GM12891 (cell line): Measurements from ENCODE around the gene METRN.
"Not testable (repeated sequence)": the region's sequence is repeated elsewhere in the genome, so short reads cannot be mapped to it uniquely, and the experiment has no call there.

Source experiments
- DNase-seq: peaks from one replicate; pipeline ENCODE4 v3.0.0; 2011; ENCODE audit warnings: low spot score; ENCODE audit not compliant: insufficient read length
- FAIRE-seq: peaks from 2 replicates; lab custom pipeline; 2011; peaks lifted over from hg19 to GRCh38; lab: Jason Lieb, UNC
- PAX5 ChIP-seq: IDR thresholded peaks from 2 replicates; pipeline ENCODE4 v1.6.1; 2011; ENCODE audit warnings: low read length, moderate library complexity, mild to moderate bottlenecking; ENCODE audit not compliant: insufficient read depth, severe bottlenecking
- POLR2A ChIP-seq: IDR thresholded peaks from 2 replicates; pipeline ENCODE4 v1.6.1; 2011; ENCODE audit warnings: low read depth, low read length, control low read depth
- POLR2AphosphoS5 ChIP-seq: IDR thresholded peaks from 2 replicates; pipeline ENCODE4 v1.6.1; 2011; ENCODE audit warnings: low read depth, low read length, control low read depth
- POU2F2 ChIP-seq: IDR thresholded peaks from 2 replicates; pipeline ENCODE4 v1.6.1; 2011; ENCODE audit warnings: low read depth, mild to moderate bottlenecking, control low read depth, low read length, moderate library complexity
- SPI1 ChIP-seq: IDR thresholded peaks from 2 replicates; pipeline ENCODE4 v1.6.1; 2011; ENCODE audit warnings: low read depth, low read length, control low read depth
- TAF1 ChIP-seq: IDR thresholded peaks from 2 replicates; pipeline ENCODE4 v1.6.1; 2011; ENCODE audit warnings: low read depth, low read length, control low read depth

METRN gene

DNA sequence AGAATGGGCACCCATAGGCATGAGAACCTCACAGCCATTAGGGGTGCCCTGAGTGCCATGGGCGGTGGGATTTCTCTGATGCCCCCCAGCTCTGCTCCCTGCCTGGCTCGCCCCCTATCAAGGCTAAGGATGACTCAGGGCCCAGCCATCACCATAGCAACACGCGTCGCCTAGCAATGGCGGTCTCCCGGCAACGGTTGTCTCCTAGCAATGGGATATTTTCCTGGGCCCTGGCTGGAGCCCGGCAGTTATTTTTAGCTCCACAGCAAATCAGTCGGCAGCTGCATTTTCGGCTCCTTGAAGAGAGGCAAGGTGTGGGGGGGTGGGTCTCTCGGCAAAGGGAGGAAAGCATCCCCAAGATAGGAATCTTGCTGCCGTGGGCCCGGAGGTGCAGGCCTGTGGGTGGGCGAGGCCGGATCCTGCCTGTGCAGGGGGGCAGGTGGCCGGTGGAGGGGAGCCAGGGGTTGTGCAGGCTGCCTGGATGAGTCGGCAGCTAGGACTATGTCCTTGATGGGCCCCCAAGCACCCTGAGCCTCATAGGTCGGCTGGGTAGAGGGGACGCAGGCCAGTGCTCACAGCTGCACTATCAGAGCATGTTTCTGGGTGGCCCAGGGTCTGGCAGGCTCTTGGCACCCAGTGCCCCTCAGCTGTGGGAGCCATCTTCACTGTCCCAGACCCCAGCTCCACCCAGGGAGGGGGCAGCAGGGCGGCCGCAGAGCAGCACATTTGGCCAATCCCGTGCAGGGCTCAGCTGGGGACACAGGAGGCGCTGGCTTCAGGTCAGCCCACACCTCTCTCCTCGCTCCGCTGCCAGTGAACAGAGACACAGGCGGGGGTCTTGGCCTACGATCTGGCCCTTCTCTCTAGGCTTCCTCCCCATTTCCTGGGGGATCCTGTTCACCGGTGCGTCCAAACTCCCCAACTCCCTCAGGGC, 5.1 kb upstream of the METRN start:
- no peak for FAIRE-seq
- DNase-seq, result no peak
- TF ChIP-seq POU2F2, result no peak
- no peak for TF ChIP-seq POLR2A
- no peak for TF ChIP-seq PAX5
- no peak for TF ChIP-seq POLR2AphosphoS5
- TF ChIP-seq TAF1, result no peak
- TF ChIP-seq SPI1, result no peak

- no peak for FAIRE-seq
- TF ChIP-seq PAX5 (no peak), POU2F2 (no peak), POLR2A (no peak), SPI1 (no peak), POLR2AphosphoS5 (no peak), TAF1 (no peak)
Observed at GRCh38 chr16:710500-711075, 4.3 kb upstream of the METRN start.

DNA sequence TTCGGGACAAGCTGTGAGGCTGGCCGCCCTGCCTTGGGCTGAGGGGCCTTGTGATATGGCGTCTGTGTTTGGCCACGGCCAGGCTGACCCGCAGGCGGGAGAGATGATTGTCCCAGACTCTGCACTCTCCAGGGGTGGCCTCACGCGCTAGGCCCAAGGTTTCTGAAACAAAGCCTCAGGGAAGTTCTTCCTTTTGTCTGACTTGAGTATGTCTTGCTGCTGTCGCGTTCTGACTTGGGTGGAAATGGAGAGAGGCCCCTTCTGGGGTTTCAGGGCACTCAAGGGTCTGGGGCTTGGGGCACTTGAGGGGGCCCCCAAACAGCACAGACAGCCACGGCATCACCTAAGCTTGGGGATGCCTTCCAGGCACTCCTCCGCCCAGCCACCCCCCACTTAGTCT, 3.8 kb upstream of the METRN start:
- TF ChIP-seq POLR2A (no peak), TAF1 (no peak), PAX5 (no peak), POLR2AphosphoS5 (no peak), SPI1 (no peak), POU2F2 (no peak)
- FAIRE-seq, result no peak
- no peak for DNase-seq

More at GRCh38 chr16:710500-711075, 4.3 kb upstream of the METRN start:
- DNase-seq, result no peak

- peak; percentile 87 for FAIRE-seq
- DNase-seq, result peak; percentile 95
- TF ChIP-seq PAX5 (no peak), TAF1 (no peak), POLR2A (no peak), SPI1 (no peak)
Observed at GRCh38 chr16:711548-712320, 3.2 kb upstream of the METRN start.

GRCh38 chr16:712740-713250, 2.1 kb upstream of the METRN start:
- DNase-seq, FAIRE-seq: not testable (repeated sequence)

GRCh38 chr16:714079-714478, 839 bp upstream of the METRN start:
- FAIRE-seq (no peak), DNase-seq (no peak)
- TF ChIP-seq SPI1, result no peak
- no peak for TF ChIP-seq TAF1
- TF ChIP-seq POLR2A, result no peak
- TF ChIP-seq PAX5, result no peak
- TF ChIP-seq POU2F2, result no peak
- TF ChIP-seq POLR2AphosphoS5, result no peak

GRCh38 chr16:715477-716199, 720 bp downstream of the METRN start:
- no peak for TF ChIP-seq TAF1
- no peak for TF ChIP-seq POU2F2
- no peak for TF ChIP-seq POLR2A
- TF ChIP-seq PAX5, result no peak
- TF ChIP-seq POLR2AphosphoS5, result no peak
- TF ChIP-seq SPI1, result no peak
- FAIRE-seq, result no peak
- DNase-seq, result no peak

DNA sequence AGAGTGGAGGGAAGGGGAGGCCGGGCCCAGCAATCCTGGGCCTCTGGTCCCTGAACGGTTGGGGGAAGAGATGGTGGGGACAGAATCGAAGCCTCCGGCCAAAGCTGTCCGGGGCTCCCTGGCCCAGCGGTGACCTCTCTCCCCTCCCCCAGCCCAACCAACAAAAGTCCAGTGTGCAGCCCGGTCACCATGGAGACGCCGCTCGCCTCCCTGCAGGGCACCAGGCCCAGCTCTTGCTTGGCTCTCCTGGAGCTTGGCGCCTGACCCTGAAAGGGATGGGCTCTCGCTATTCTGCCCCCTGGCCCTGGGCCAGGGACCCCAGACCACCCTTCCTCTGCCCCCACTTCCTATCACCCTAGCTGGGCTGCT, 1.3 kb downstream of the METRN start:
- no peak for FAIRE-seq
- DNase-seq, result no peak

GRCh38 chr16:716768-717325, 1.9 kb downstream of the METRN start:
- no peak for TF ChIP-seq TAF1
- no peak for TF ChIP-seq POU2F2
- no peak for TF ChIP-seq PAX5
- TF ChIP-seq POLR2AphosphoS5, result no peak
- TF ChIP-seq SPI1, result no peak
- no peak for TF ChIP-seq POLR2A
- no peak for FAIRE-seq
- DNase-seq, result no peak

More for the DNA sequence above, 1.3 kb downstream of the METRN start:
- TF ChIP-seq POU2F2 (no peak), POLR2A (no peak), TAF1 (no peak), SPI1 (no peak), PAX5 (no peak), POLR2AphosphoS5 (no peak)
